IPS-20b (cell line): ENCODE data around the gene ATP7B.
"Not testable (repeated sequence)": the region's sequence is repeated elsewhere in the genome, so short reads cannot be mapped to it uniquely, and the experiment has no call there.

ENCODE experiments used
- H3K27ac ChIP-seq: one replicate; pipeline ENCODE4 v1.5.1; 2013; ENCODE audit warnings: low read length
- H3K27me3 ChIP-seq: 2 replicates; pipeline ENCODE4 v1.6.1; 2013; ENCODE audit warnings: mild to moderate bottlenecking, low read length, inconsistent platforms; ENCODE audit not compliant: insufficient read depth
- H3K36me3 ChIP-seq: 2 replicates; pipeline ENCODE4 v1.6.1; 2013; ENCODE audit warnings: low read depth, mild to moderate bottlenecking, inconsistent platforms, low read length, moderate library complexity; ENCODE audit not compliant: insufficient read depth
- H3K4me1 ChIP-seq: 2 replicates; pipeline ENCODE4 v1.6.1; 2013; ENCODE audit warnings: mild to moderate bottlenecking, control low read depth, inconsistent platforms, low read length, moderate library complexity; ENCODE audit not compliant: insufficient read depth
- H3K4me3 ChIP-seq: 2 replicates; pipeline ENCODE4 v1.5.1; 2013; ENCODE audit warnings: mild to moderate bottlenecking, low read length, inconsistent platforms
- H3K9ac ChIP-seq: 2 replicates; pipeline ENCODE4 v1.6.1; 2013; ENCODE audit warnings: low read depth, mild to moderate bottlenecking, inconsistent platforms, low read length, moderate library complexity
- H3K9me3 ChIP-seq: 2 replicates; pipeline ENCODE4 v1.6.1; 2013; ENCODE audit warnings: mild to moderate bottlenecking, low read depth, low read length, inconsistent platforms; ENCODE audit not compliant: insufficient read depth

The ATP7B gene

GRCh38 chr13:51993713-51994112 is 17.5 kb downstream of the ATP7B start:
- no peaks in the 10 kb centered on the region for H3K27me3 ChIP-seq
- no peaks in the 10 kb centered on the region for H3K9me3 ChIP-seq
- no peak overlapping the region for H3K9ac ChIP-seq
- H3K27ac ChIP-seq, result no peak overlapping the region
- H3K4me1 ChIP-seq, result peaks cover 7% of the 10 kb centered on the region
- H3K4me3 ChIP-seq, result no peak overlapping the region
- no peaks in the 10 kb centered on the region for H3K36me3 ChIP-seq

- Histone ChIP-seq H3K4me1 (no peaks in the 10 kb centered on the region), H3K9ac (no peak overlapping the region), H3K9me3 (no peaks in the 10 kb centered on the region), H3K4me3 (no peak overlapping the region), H3K27ac (no peak overlapping the region), H3K27me3 (no peaks in the 10 kb centered on the region), H3K36me3 (no peaks in the 10 kb centered on the region)
Measured at GRCh38 chr13:51988988-51989618, 22.1 kb downstream of the ATP7B start.

- H3K27me3 ChIP-seq, H3K36me3 ChIP-seq, H3K9me3 ChIP-seq, H3K4me3 ChIP-seq, H3K27ac ChIP-seq, H3K9ac ChIP-seq, H3K4me1 ChIP-seq: not testable (repeated sequence)
Measured at GRCh38 chr13:51984904-51985303, 26.3 kb downstream of the ATP7B start.

GRCh38 chr13:51983292-51983691 is 28.0 kb downstream of the ATP7B start:
- H3K36me3 ChIP-seq, H3K4me3 ChIP-seq, H3K27me3 ChIP-seq, H3K9me3 ChIP-seq, H3K27ac ChIP-seq, H3K9ac ChIP-seq, H3K4me1 ChIP-seq: not testable (repeated sequence)

GRCh38 chr13:51981355-51981754 is 29.9 kb downstream of the ATP7B start:
- Histone ChIP-seq H3K27ac (no peak overlapping the region), H3K27me3 (no peaks in the 10 kb centered on the region), H3K9ac (no peak overlapping the region), H3K4me3 (no peak overlapping the region), H3K4me1 (no peaks in the 10 kb centered on the region; the same call in 1 of the 2 replicates), H3K9me3 (no peaks in the 10 kb centered on the region), H3K36me3 (no peaks in the 10 kb centered on the region)

- no peaks in the 10 kb centered on the region for H3K9me3 ChIP-seq
- H3K27ac ChIP-seq, result no peak overlapping the region
- no peaks in the 10 kb centered on the region for H3K36me3 ChIP-seq
- H3K4me3 ChIP-seq, result no peak overlapping the region
- no peaks in the 10 kb centered on the region for H3K27me3 ChIP-seq
- H3K9ac ChIP-seq, result no peak overlapping the region
- no peaks in the 10 kb centered on the region; the same call in 1 of the 2 replicates for H3K4me1 ChIP-seq
Measured at GRCh38 chr13:51980908-51981307, 30.3 kb downstream of the ATP7B start.

- Histone ChIP-seq H3K36me3 (no peaks in the 10 kb centered on the region), H3K9me3 (no peaks in the 10 kb centered on the region), H3K4me1 (no peaks in the 10 kb centered on the region; the same call in 1 of the 2 replicates), H3K9ac (no peak overlapping the region), H3K27me3 (no peaks in the 10 kb centered on the region), H3K27ac (no peak overlapping the region), H3K4me3 (no peak overlapping the region)
Measured at GRCh38 chr13:51978796-51979556, 32.3 kb downstream of the ATP7B start.

GRCh38 chr13:51977625-51978024 is 33.6 kb downstream of the ATP7B start:
- H3K4me3 ChIP-seq, result no peak overlapping the region
- no peak overlapping the region for H3K27ac ChIP-seq
- no peaks in the 10 kb centered on the region; the same call in 1 of the 2 replicates for H3K4me1 ChIP-seq
- H3K9ac ChIP-seq, result no peak overlapping the region
- no peaks in the 10 kb centered on the region for H3K9me3 ChIP-seq
- H3K27me3 ChIP-seq, result no peaks in the 10 kb centered on the region
- no peaks in the 10 kb centered on the region for H3K36me3 ChIP-seq

- Histone ChIP-seq H3K36me3 (no peaks in the 10 kb centered on the region), H3K9ac (no peak overlapping the region), H3K27ac (no peak overlapping the region), H3K4me3 (no peak overlapping the region), H3K27me3 (no peaks in the 10 kb centered on the region), H3K9me3 (no peaks in the 10 kb centered on the region), H3K4me1 (no peaks in the 10 kb centered on the region; the same call in 1 of the 2 replicates)
Measured at GRCh38 chr13:51976890-51977289, 34.4 kb downstream of the ATP7B start.

GRCh38 chr13:51976423-51976822 is 34.8 kb downstream of the ATP7B start:
- no peaks in the 10 kb centered on the region; the same call in 1 of the 2 replicates for H3K4me1 ChIP-seq
- no peak overlapping the region for H3K9ac ChIP-seq
- H3K27ac ChIP-seq, result no peak overlapping the region
- H3K4me3 ChIP-seq, result no peak overlapping the region
- H3K9me3 ChIP-seq, result no peaks in the 10 kb centered on the region
- H3K27me3 ChIP-seq, result no peaks in the 10 kb centered on the region
- no peaks in the 10 kb centered on the region for H3K36me3 ChIP-seq

GRCh38 chr13:51974482-51974881 is 36.8 kb downstream of the ATP7B start:
- H3K9me3 ChIP-seq, result no peaks in the 10 kb centered on the region
- H3K9ac ChIP-seq, result no peak overlapping the region
- no peak overlapping the region for H3K4me3 ChIP-seq
- no peaks in the 10 kb centered on the region for H3K4me1 ChIP-seq
- no peaks in the 10 kb centered on the region for H3K36me3 ChIP-seq
- H3K27me3 ChIP-seq, result no peaks in the 10 kb centered on the region
- H3K27ac ChIP-seq, result no peak overlapping the region
